Lower lobe of right lung (tissue), 2 donors: ENCODE measurements around the gene FAM107B. TPM values are rescaled to one million over a fixed set of nuclear protein-coding genes. Genes with fewer than 3 reads are reported as not detected.

Experiments used
- ATAC-seq, 2 donors: fragments of 200-7000 bp; cut with Tn5 transposase; one replicate each; pipeline ENCODE4 v1.9.1; 2020 to 2022; ENCODE audit warnings: mild to moderate bottlenecking in 2 of 2, moderate library complexity in 2 of 2
- DNase-seq: peaks from one replicate; pipeline ENCODE4 v3.0.0-alpha.2; 2020
- H3K27ac ChIP-seq: fragments of 200-600 bp; one replicate; pipeline ENCODE4 v1.8.0; 2022
- H3K27me3 ChIP-seq: fragments of 200-600 bp; one replicate; pipeline ENCODE4 v1.8.0; 2022; ENCODE audit warnings: low read depth
- H3K36me3 ChIP-seq: fragments of 200-600 bp; one replicate; pipeline ENCODE4 v1.8.0; 2022; ENCODE audit warnings: mild to moderate bottlenecking
- H3K4me1 ChIP-seq: fragments of 200-600 bp; one replicate; pipeline ENCODE4 v1.8.0; 2022
- H3K4me3 ChIP-seq: fragments of 200-600 bp; one replicate; pipeline ENCODE4 v1.8.0; 2022; ENCODE audit warnings: mild to moderate bottlenecking
- H3K9me3 ChIP-seq: fragments of 200-600 bp; one replicate; pipeline ENCODE4 v1.8.0; 2022
- intact Hi-C: fragments of 100-400 bp; cut with DNase I; formaldehyde crosslinking; loops from one replicate; pipeline ENCODE4 v1.11.0; 2022
- total RNA-seq: library from RNA; stranded (reverse); fragmentation: NEBNext Ultra II Directional; extraction: Animal tissue kit (Norgen Biotek cat#: 25700); gene quantifications from one replicate; pipeline ENCODE4 v1.2.1, GENCODE V29; 2021
- TF ChIP-seq, protein P1 (sequence below): fragments of 200-600 bp; IDR thresholded peaks from one replicate; pipeline ENCODE4 v1.8.0; 2022; ENCODE audit warnings: antibody characterized with exemption, mild to moderate bottlenecking
- donor health status: DM: no; HTN: yes; CAD: no; lungs with severe emphysema.

The FAM107B gene
- total RNA-seq, 1 donor from 2014 or later = 75.4 TPM

DNA sequence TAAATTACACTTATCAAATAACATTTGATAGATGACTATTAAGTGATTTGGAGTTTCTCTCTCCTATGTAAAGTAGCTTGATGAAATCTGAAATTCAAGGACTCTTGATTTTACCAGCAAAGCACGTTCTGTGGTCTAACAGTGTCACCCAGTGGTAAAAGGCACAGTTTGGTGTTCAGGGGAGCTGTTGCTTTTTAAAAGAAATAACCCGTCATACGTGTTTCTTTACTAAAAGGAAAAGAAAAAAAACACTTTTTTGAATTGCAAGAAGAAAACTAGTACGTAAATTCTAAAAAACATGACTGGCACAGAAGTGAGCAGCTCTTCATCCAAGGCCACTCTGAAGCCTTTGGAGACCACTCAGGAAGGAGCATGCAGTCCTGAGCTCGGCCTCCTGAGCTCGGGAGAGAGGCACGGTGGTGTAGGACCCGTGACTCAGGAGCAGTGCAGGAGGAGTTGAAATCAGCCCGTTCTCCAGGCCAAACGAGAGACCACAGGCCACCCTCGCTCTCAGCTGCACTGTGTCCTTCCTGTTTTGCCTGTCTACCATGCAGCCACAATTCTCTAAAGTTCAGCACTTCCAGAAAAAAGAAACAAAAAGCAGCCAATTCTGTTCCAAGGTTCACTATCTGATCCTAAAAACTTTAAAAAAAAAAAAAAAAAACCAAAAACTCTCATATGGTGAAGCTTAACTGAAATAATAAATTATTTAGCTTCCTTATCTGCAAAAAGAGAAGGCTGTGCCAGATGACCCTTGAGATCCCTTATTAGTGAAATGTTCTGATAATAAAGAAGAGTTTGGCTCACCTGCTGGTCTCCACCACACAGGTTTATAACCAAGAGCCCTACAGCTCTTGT, 231.4 kb downstream of the FAM107B start:
- TF ChIP-seq, protein P1, sequence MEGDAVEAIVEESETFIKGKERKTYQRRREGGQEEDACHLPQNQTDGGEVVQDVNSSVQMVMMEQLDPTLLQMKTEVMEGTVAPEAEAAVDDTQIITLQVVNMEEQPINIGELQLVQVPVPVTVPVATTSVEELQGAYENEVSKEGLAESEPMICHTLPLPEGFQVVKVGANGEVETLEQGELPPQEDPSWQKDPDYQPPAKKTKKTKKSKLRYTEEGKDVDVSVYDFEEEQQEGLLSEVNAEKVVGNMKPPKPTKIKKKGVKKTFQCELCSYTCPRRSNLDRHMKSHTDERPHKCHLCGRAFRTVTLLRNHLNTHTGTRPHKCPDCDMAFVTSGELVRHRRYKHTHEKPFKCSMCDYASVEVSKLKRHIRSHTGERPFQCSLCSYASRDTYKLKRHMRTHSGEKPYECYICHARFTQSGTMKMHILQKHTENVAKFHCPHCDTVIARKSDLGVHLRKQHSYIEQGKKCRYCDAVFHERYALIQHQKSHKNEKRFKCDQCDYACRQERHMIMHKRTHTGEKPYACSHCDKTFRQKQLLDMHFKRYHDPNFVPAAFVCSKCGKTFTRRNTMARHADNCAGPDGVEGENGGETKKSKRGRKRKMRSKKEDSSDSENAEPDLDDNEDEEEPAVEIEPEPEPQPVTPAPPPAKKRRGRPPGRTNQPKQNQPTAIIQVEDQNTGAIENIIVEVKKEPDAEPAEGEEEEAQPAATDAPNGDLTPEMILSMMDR = peak; percentile 50
- Histone ChIP-seq H3K4me1 (peaks cover 61% of the 10 kb centered on the region), H3K9me3 (no peaks in the 10 kb centered on the region), H3K4me3 (peak overlapping the region; percentile 6), H3K27ac (peak overlapping the region; percentile 77), H3K36me3 (peaks cover 14% of the 10 kb centered on the region), H3K27me3 (no peaks in the 10 kb centered on the region)
- DNase-seq (peak; percentile 73), ATAC-seq (peak; percentile 63 to 71)
- intact Hi-C loops = no loop called here

DNA sequence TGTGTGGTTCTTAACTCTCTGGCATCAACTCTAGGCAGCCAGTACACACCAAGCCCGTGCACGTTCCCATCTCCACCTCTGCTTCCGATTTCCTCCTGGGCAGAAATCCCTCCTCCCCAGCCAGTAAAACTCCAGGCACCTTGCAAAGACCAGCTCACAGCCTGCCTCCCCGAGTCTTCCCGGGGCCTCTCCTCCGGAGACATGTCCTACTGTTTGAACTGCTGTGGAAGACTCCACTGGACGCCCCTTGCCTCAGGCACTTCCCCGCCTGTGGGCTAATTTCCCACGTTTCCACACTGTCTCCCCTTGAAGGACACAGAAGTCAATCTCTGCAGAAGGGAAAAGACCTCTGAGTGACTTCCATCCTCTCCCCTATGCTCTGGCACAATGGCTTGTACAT, 233.3 kb downstream of the FAM107B start:
- no peak overlapping the region for H3K27ac ChIP-seq
- TF ChIP-seq, protein P1 = no peak
- intact Hi-C loops = no loop called here
- H3K9me3 ChIP-seq = no peaks in the 10 kb centered on the region
- no peaks in the 10 kb centered on the region for H3K27me3 ChIP-seq
- H3K4me1 ChIP-seq = peaks cover 72% of the 10 kb centered on the region
- H3K36me3 ChIP-seq = peaks cover 14% of the 10 kb centered on the region
- no peak for DNase-seq
- ATAC-seq = no peak
- no peak overlapping the region for H3K4me3 ChIP-seq

DNA sequence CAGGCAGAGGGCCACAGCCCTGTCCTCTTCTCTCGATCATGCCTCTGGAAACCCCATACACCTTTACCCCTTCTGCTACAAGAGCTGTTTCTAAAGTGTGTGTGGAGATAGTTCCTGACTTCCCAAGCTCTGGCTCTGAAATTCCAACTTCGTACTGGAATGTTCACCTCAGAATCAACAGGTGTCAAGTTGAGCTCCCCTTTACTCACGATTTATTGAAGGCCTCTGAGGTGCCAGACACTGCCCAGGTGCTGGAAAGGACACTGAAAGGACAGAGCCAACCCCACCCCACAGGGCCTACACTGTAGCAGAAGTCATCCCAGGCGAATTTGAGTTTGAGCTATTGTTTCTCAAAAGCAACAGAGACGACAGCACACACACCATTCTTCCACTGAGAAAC, 234.1 kb downstream of the FAM107B start:
- TF ChIP-seq, protein P1 = no peak
- H3K9me3 ChIP-seq = no peaks in the 10 kb centered on the region
- intact Hi-C loops = no loop called here
- H3K27me3 ChIP-seq = no peaks in the 10 kb centered on the region
- peak overlapping the region; percentile 33 for H3K27ac ChIP-seq
- H3K4me3 ChIP-seq = no peak overlapping the region
- ATAC-seq (no peak), DNase-seq (no peak)
- peaks cover 14% of the 10 kb centered on the region for H3K36me3 ChIP-seq
- peaks cover 67% of the 10 kb centered on the region for H3K4me1 ChIP-seq

DNA sequence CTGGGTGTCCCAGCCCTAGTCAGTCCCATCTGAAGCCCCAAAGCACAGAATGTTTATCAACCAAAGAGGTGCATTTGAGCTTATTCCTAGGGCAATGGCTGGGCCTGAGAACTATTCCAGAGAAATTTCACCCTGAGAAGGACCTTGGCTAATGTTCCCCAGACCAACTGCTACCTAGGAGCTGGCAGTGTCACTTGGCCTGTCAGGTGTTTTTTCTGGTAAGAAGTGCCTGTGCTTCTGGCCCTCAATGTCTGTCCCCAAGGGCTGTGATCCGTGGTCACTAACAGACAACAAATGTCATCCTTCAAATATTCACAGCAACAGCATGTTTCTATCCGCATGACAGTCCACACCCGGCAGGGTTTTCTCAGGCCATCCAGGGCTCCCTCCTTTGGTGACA, 234.6 kb downstream of the FAM107B start:
- peak overlapping the region; percentile 33 for H3K27ac ChIP-seq
- H3K27me3 ChIP-seq = no peaks in the 10 kb centered on the region
- H3K36me3 ChIP-seq = peaks cover 14% of the 10 kb centered on the region
- H3K9me3 ChIP-seq = no peaks in the 10 kb centered on the region
- no peak overlapping the region for H3K4me3 ChIP-seq
- peaks cover 61% of the 10 kb centered on the region for H3K4me1 ChIP-seq
- no peak for DNase-seq
- TF ChIP-seq, protein P1 = no peak
- intact Hi-C loops = no loop called here
- no peak for ATAC-seq

DNA sequence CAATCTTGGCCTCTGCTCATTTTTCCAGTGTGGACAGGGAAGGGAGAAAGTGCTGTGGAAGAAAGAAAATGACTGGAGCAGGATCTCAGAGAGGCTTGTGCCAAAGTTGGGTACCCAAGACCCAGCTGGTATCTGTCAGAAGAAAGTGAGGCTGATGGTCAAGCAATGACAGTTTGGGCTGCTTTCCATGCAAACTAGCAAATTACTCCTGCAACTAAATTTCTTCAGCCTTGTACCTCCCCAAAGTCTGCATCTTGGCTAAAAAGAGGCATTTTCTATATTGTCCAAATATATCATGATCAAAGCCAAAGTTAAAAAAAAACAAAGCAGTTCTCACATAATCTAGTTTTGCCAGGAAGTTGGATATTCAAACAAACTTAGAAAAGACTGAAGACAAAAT, 235.5 kb downstream of the FAM107B start:
- no peaks in the 10 kb centered on the region for H3K9me3 ChIP-seq
- H3K36me3 ChIP-seq = peaks cover 14% of the 10 kb centered on the region
- no peak overlapping the region for H3K27ac ChIP-seq
- DNase-seq = no peak
- intact Hi-C loops = no loop called here
- no peak for ATAC-seq
- TF ChIP-seq, protein P1 = no peak
- H3K4me3 ChIP-seq = no peak overlapping the region
- peaks cover 52% of the 10 kb centered on the region for H3K4me1 ChIP-seq
- no peaks in the 10 kb centered on the region for H3K27me3 ChIP-seq
